Measurements from ENCODE around the gene VPS4A. TPM values are rescaled to one million over a fixed set of nuclear protein-coding genes. Genes with fewer than 3 reads are reported as not detected.

VPS4A gene
- total and polyA plus RNA-seq, 8 donors, result 4.1 to 51.0 (median 31.0) TPM

DNA sequence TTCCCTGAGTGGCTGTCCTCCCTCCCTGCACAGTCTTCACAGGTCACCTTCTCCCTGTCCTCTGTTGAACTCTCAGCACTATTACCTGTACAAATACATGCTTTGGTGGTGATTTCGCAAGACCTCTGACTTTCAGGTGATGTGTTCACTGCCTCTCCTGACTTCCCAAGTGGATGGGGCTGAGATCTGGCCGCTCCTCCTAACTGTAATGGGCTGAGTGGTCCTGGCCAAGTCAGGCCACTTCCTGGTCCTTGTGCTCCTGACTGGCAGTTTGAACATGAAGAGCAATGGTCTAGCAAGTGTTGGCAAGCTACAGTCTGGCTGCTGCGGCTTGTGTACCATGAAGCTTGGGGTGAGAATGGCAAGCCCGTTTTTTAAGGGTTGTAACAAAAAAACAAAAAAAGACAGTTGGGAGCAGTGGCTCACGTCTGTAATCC is 52.1 kb downstream of the VPS4A start:
- intact Hi-C loops (cut with DNase I; ENCODE audit: low total_unique reads), result no loop called here
- 85 to 89% (median 88%) methylated on average over 5 of the region's 5 CpGs for WGBS, 5 donors
- no peaks in the 10 kb centered on the region for H3K27me3 ChIP-seq
- H3K9me3 ChIP-seq, result no peaks in the 10 kb centered on the region
- no peaks in the 10 kb centered on the region for H3K4me1 ChIP-seq
- H3K27ac ChIP-seq, result no peak overlapping the region
- H3K36me3 ChIP-seq, result peaks cover 44 to 76% (median 72%) of the 10 kb centered on the region in 4 donors
- TF ChIP-seq EP300 (IDR thresholded peaks at IDR 0.05), result no peak
- TF ChIP-seq POLR2A (IDR thresholded peaks at IDR 0.05), result no peak
- TF ChIP-seq POLR2AphosphoS5 (IDR thresholded peaks at IDR 0.05), result no peak
- TF ChIP-seq, protein P1, sequence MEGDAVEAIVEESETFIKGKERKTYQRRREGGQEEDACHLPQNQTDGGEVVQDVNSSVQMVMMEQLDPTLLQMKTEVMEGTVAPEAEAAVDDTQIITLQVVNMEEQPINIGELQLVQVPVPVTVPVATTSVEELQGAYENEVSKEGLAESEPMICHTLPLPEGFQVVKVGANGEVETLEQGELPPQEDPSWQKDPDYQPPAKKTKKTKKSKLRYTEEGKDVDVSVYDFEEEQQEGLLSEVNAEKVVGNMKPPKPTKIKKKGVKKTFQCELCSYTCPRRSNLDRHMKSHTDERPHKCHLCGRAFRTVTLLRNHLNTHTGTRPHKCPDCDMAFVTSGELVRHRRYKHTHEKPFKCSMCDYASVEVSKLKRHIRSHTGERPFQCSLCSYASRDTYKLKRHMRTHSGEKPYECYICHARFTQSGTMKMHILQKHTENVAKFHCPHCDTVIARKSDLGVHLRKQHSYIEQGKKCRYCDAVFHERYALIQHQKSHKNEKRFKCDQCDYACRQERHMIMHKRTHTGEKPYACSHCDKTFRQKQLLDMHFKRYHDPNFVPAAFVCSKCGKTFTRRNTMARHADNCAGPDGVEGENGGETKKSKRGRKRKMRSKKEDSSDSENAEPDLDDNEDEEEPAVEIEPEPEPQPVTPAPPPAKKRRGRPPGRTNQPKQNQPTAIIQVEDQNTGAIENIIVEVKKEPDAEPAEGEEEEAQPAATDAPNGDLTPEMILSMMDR (IDR thresholded peaks at IDR 0.05), result no peak
- DNase-seq, result no peak
- H3K4me3 ChIP-seq, result no peak overlapping the region

DNA sequence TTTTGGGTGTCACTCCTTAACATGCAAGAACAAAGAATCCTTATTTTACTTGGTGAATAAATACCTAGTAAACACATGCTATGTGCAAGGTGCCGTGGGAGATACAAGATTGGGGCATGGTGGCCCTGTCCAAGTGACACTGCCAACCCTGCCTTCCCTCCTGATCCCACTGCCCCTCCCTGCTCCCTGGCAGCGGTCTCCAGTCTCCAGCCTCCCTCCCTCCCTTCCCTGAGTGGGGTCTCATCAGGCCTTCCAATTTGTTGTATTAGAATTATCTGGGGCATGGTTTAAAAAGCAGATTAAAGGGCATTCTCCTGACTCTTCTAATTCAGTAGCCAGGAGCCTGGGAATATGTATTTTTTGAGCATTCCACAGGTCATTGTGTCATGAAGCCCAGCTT is 52.9 kb downstream of the VPS4A start:
- Histone ChIP-seq H3K27ac (no peak overlapping the region), H3K36me3 (peaks cover 48 to 84% (median 80%) of the 10 kb centered on the region in 4 donors)

DNA sequence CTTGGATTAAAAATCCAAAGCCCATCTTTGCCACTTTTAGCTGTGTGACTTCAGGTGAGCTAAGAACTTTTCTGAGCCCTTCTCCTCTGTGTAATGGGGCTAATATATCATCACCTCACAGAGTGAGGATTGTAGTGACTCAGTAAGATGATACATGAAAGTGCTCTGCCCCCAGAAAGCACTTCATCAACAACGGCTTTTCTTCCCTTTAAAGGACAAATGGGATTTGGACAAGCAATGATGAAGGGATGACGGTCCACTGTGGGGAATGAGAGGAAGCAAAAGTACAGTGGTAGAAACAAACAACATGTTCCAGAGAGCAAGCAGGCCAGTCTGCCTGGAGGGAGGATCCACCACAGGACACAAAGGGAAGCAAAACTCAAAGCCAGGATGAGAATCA is 54.8 kb downstream of the VPS4A start:
- H3K27me3 ChIP-seq, result no peaks in the 10 kb centered on the region
- intact Hi-C loops (cut with DNase I; ENCODE audit: low total_unique reads), result no loop called here
- H3K4me3 ChIP-seq, result no peak overlapping the region
- DNase-seq, result no peak
- peaks cover 0 to 4% (median 2%) of the 10 kb centered on the region in 4 donors for H3K4me1 ChIP-seq
- no peaks in the 10 kb centered on the region for H3K9me3 ChIP-seq
- peaks cover 62 to 90% (median 85%) of the 10 kb centered on the region in 4 donors for H3K36me3 ChIP-seq
- TF ChIP-seq EP300 (IDR thresholded peaks at IDR 0.05), result no peak
- TF ChIP-seq POLR2AphosphoS5 (IDR thresholded peaks at IDR 0.05), result no peak
- TF ChIP-seq, protein P1 (IDR thresholded peaks at IDR 0.05), result no peak
- TF ChIP-seq POLR2A (IDR thresholded peaks at IDR 0.05), result no peak
- no peak overlapping the region for H3K27ac ChIP-seq
- WGBS, 5 donors, result 82 to 91% (median 84%) methylated on average over 2 of the region's 2 CpGs

More for the DNA sequence above, 52.9 kb downstream of the VPS4A start:
- H3K27me3 ChIP-seq, result no peaks in the 10 kb centered on the region
- TF ChIP-seq, protein P1 (IDR thresholded peaks at IDR 0.05), result no peak
- TF ChIP-seq EP300 (IDR thresholded peaks at IDR 0.05) (no peak), POLR2AphosphoS5 (IDR thresholded peaks at IDR 0.05) (no peak), POLR2A (IDR thresholded peaks at IDR 0.05) (no peak)
- H3K9me3 ChIP-seq, result no peaks in the 10 kb centered on the region
- intact Hi-C loops (cut with DNase I; ENCODE audit: low total_unique reads), result no loop called here
- H3K4me3 ChIP-seq, result no peak overlapping the region
- peaks cover 0 to 4% (median 2%) of the 10 kb centered on the region in 4 donors for H3K4me1 ChIP-seq
- no peak for DNase-seq
- 83 to 91% (median 88%) methylated on average over 2 of the region's 2 CpGs for WGBS, 5 donors

DNA sequence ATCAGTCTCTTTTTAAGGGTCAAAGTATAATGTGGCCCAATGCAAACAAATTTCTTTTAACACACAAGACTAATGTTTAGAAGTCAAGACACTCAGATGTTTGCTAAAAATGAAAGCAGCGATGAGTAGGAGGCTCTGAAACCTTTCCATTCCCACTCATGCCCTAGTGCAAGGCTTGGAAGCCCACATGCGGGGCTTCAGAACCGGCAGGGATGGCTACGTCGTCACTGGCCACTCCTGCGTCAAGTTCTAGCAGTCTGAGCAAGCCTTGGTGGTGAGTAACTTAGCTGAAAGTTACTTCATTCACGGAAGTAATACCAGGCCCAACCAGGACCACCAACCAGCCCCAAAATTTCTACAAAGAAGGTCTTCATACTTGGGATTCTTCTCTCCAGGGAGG is 55.3 kb downstream of the VPS4A start:
- H3K9me3 ChIP-seq, result no peaks in the 10 kb centered on the region
- H3K4me1 ChIP-seq, result peaks cover 0 to 4% (median 2%) of the 10 kb centered on the region in 4 donors
- TF ChIP-seq POLR2AphosphoS5 (IDR thresholded peaks at IDR 0.05) (no peak), EP300 (IDR thresholded peaks at IDR 0.05) (no peak), POLR2A (IDR thresholded peaks at IDR 0.05) (no peak)
- TF ChIP-seq, protein P1 (IDR thresholded peaks at IDR 0.05), result no peak
- 82 to 92% (median 89%) methylated on average over 7 of the region's 7 CpGs for WGBS, 5 donors
- DNase-seq, result no peak
- peaks cover 62 to 90% (median 85%) of the 10 kb centered on the region in 4 donors for H3K36me3 ChIP-seq
- no peak overlapping the region for H3K4me3 ChIP-seq
- H3K27ac ChIP-seq, result no peak overlapping the region
- no peaks in the 10 kb centered on the region for H3K27me3 ChIP-seq
- intact Hi-C loops (cut with DNase I; ENCODE audit: low total_unique reads), result no loop called here

Measured in stomach (tissue), 9 donors.